ES-I3 (cell line): ENCODE data around the gene NAAA.

Source experiments
- H3K36me3 ChIP-seq: 2 replicates; pipeline ENCODE4 v1.6.1; 2013; ENCODE audit warnings: mild to moderate bottlenecking, low read length, control low read depth, moderate library complexity; ENCODE audit not compliant: insufficient read depth
- H3K4me1 ChIP-seq: 2 replicates; pipeline ENCODE4 v1.6.1; 2013; ENCODE audit warnings: mild to moderate bottlenecking, control low read depth, low read length; ENCODE audit not compliant: insufficient read depth
- H3K9ac ChIP-seq: 2 replicates; pipeline ENCODE4 v1.6.1; 2013; ENCODE audit warnings: low read depth, mild to moderate bottlenecking, low read length, moderate library complexity
- H3K9me3 ChIP-seq: 2 replicates; pipeline ENCODE4 v1.6.1; 2013; ENCODE audit warnings: mild to moderate bottlenecking, low read length, moderate library complexity; ENCODE audit not compliant: control insufficient read depth, insufficient read depth

Gene NAAA

DNA sequence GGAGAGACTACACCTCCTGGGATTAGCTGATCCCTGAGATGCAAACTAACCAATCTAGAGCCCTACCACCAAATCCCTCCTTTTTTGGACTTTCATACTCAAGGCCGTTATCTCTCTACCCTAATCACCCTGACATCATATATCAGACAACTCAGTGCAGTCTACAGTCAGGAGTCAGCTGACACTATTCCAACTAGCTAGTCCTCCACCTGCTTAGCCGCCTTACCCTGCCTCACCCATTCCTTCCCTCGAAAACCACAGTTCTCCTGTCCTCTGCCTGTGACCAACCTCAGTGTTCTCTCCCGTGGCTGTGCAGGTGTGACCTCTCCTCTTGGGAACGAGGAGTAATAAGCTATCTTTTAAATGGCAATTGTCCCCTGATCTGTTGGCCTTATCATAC is 36.7 kb downstream of the NAAA start:
- Histone ChIP-seq H3K9me3 (0 out of 2 replicates have a peak, but pooled peaks cover 4% of the 10 kb centered on the region), H3K9ac (no peak overlapping the region), H3K4me1 (no peaks in the 10 kb centered on the region), H3K36me3 (no peaks in the 10 kb centered on the region)

GRCh38 chr4:75902352-75902751 is 38.5 kb downstream of the NAAA start, which contains the start of gene PPEF2:
PPEF2 (minus strand) TSS chr4:75902452; CDS start chr4:75896325, 6,127 bp downstream.
- Histone ChIP-seq H3K4me1 (no peaks in the 10 kb centered on the region), H3K9ac (no peak within 1 kb of the TSS), H3K36me3 (no peaks in the 10 kb centered on the region), H3K9me3 (0 out of 2 replicates have a peak, but pooled peaks cover 3% of the 10 kb centered on the region)

- Histone ChIP-seq H3K4me1 (no peaks in the 10 kb centered on the region), H3K9me3 (0 out of 2 replicates have a peak, but pooled peaks cover 3% of the 10 kb centered on the region), H3K9ac (no peak overlapping the region), H3K36me3 (no peaks in the 10 kb centered on the region)
Measured at GRCh38 chr4:75898536-75898935, 42.3 kb downstream of the NAAA start.

DNA sequence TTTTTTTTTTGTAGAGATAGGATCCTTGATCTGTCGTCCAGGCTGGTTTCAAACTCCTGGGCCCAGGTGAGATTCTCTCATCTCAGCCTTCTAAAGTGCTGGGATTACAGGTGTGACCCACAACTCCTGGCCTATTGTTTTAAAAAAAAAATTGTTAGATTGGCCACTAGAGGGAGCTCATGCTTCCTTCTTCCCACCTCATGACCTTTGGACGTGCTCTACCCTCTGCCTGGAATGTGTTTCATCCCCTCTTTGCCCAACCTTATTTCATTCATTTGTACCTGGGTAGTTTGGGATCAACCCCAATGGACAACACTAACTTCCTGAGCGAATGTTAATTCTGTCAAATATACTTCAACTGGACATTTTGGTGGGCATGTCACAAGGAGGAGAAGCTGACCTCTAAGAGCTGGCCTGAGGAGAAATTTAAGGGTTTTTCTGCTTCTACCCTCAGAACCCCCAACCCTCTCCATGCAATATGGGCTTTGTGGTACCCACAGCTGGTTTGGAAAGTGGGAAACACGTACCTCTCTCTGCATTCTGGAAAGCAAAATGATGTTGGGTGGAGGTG is 45.0 kb downstream of the NAAA start:
- Histone ChIP-seq H3K36me3 (no peaks in the 10 kb centered on the region), H3K9ac (no peak overlapping the region), H3K4me1 (no peaks in the 10 kb centered on the region)

DNA sequence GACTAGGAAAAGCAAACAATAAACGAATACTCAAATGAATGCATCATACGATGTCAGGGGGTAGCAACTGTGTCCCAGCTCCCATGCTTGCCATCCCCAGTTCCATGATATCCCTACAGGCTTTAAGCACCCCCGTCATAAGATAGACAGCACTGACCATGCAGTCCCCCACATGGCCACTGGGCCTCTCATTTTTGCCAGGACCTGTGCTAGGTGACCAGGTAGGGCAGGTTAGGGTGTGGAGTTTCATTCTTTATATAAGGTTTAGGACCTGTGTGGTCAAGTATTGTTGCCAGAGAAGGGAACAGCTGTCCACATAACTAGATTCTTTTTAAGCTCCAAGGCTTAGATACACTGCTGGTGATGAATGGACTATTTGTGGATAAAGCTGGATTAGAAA is 48.3 kb downstream of the NAAA start:
- Histone ChIP-seq H3K36me3 (no peaks in the 10 kb centered on the region), H3K4me1 (no peaks in the 10 kb centered on the region), H3K9me3 (no peaks in the 10 kb centered on the region), H3K9ac (no peak overlapping the region)

More for the DNA sequence above, 45.0 kb downstream of the NAAA start:
- 0 out of 2 replicates have a peak, but pooled peaks cover 3% of the 10 kb centered on the region for H3K9me3 ChIP-seq

DNA sequence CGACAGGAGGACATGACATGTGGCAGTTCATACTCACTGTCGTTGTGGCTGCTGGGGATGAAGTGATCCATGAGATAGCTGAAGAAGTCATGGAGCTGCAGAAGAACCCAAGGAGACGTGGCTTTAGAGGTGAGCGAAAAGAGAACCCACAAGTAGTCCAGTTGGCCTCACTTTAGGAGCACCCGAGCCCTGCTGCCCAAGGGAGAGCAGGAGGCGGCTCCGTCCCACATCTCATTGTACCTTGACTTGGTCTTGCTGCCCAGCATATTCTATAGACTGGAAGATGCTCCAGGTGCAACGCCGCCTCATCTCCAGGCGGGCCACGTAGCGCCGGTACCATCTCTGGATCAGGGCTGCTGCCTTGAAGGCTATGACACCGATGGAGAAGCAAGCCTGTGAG is 49.2 kb downstream of the NAAA start:
- Histone ChIP-seq H3K9ac (no peak overlapping the region), H3K4me1 (no peaks in the 10 kb centered on the region)

GRCh38 chr4:75889537-75890199 is 51.1 kb downstream of the NAAA start:
- Histone ChIP-seq H3K9me3 (no peaks in the 10 kb centered on the region), H3K36me3 (no peaks in the 10 kb centered on the region), H3K9ac (no peak overlapping the region), H3K4me1 (no peaks in the 10 kb centered on the region)

More for the DNA sequence above, 49.2 kb downstream of the NAAA start:
- no peaks in the 10 kb centered on the region for H3K9me3 ChIP-seq
- H3K36me3 ChIP-seq = no peaks in the 10 kb centered on the region

GRCh38 chr4:75886104-75886503 is 54.7 kb downstream of the NAAA start:
- Histone ChIP-seq H3K9ac (no peak overlapping the region), H3K4me1 (no peaks in the 10 kb centered on the region), H3K9me3 (no peaks in the 10 kb centered on the region), H3K36me3 (no peaks in the 10 kb centered on the region)

GRCh38 chr4:75881476-75881875 is 59.3 kb downstream of the NAAA start:
- Histone ChIP-seq H3K9ac (no peak overlapping the region), H3K36me3 (no peaks in the 10 kb centered on the region), H3K9me3 (no peaks in the 10 kb centered on the region), H3K4me1 (peaks cover 6% of the 10 kb centered on the region; the same call in 1 of the 2 replicates)

- H3K4me1 ChIP-seq = peaks cover 6% of the 10 kb centered on the region; the same call in 1 of the 2 replicates
- H3K36me3 ChIP-seq = no peaks in the 10 kb centered on the region
- H3K9ac ChIP-seq = no peak overlapping the region
- H3K9me3 ChIP-seq = no peaks in the 10 kb centered on the region
Measured at GRCh38 chr4:75880278-75880677, 60.5 kb downstream of the NAAA start.

- no peaks in the 10 kb centered on the region for H3K9me3 ChIP-seq
- H3K36me3 ChIP-seq = no peaks in the 10 kb centered on the region
- peaks cover 6% of the 10 kb centered on the region; the same call in 1 of the 2 replicates for H3K4me1 ChIP-seq
- no peak overlapping the region for H3K9ac ChIP-seq
Measured at GRCh38 chr4:75878246-75878756, 62.5 kb downstream of the NAAA start.

DNA sequence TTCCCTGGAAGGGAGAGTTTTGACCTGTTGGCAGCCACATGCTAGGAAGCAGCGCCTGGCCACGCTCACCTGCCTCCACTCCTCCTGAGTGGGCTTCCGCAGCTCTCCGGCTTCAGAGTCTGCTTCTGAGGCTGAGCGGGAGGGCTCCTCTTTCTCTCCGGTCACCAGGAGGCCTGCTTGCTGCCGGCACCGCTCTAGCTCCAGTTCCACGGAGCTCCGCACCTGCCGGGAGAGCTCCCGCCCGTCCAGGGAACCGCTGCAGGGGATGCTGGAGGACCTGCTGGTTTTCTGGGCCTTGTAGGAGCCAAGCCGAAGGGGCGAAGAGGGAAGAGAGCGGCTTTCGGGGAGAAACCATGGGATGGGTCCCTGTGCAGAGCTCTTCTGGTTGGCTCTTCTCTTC is 64.6 kb downstream of the NAAA start:
- Histone ChIP-seq H3K9me3 (no peaks in the 10 kb centered on the region), H3K36me3 (no peaks in the 10 kb centered on the region), H3K9ac (no peak overlapping the region), H3K4me1 (peaks cover 6% of the 10 kb centered on the region; the same call in 1 of the 2 replicates)

DNA sequence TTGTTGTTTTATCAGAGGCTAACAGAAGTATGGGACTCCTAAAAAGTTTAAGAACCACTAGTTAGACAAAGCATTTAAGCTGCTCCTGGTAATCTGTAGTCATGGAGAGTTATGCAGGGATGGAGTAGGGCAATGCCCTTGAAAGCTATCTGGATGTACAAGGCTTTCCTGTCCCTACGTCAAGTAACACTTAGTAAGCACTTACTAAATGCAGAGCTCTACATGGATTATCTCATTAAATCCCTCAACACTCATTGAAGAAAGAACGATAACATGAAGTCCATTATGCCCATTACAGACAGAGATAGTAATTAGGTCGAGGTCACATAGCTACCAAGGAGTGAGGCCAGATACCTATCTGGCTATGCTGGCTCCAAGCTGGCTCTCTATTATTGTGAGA is 71.7 kb downstream of the NAAA start:
- Histone ChIP-seq H3K9ac (no peak overlapping the region), H3K9me3 (no peaks in the 10 kb centered on the region), H3K4me1 (no peaks in the 10 kb centered on the region), H3K36me3 (no peaks in the 10 kb centered on the region)

- H3K9ac ChIP-seq = no peak overlapping the region
- no peaks in the 10 kb centered on the region for H3K36me3 ChIP-seq
- H3K9me3 ChIP-seq = no peaks in the 10 kb centered on the region
- no peaks in the 10 kb centered on the region for H3K4me1 ChIP-seq
Measured at GRCh38 chr4:75867130-75867529, 73.7 kb downstream of the NAAA start.
